NCI-H345 treated with DMSO at 0.1 percent for 48 hours (cell line): ENCODE data around the gene CRIP2.

Experiments used
- DNase-seq: peaks from one replicate; lab custom pipeline; 2025; ENCODE audit not compliant: unreplicated experiment; lab: John Stamatoyannopoulos, UW

The CRIP2 gene

GRCh38 chr14:105487449-105487985, 12.9 kb downstream of the CRIP2 start:
- no peak for DNase-seq

DNA sequence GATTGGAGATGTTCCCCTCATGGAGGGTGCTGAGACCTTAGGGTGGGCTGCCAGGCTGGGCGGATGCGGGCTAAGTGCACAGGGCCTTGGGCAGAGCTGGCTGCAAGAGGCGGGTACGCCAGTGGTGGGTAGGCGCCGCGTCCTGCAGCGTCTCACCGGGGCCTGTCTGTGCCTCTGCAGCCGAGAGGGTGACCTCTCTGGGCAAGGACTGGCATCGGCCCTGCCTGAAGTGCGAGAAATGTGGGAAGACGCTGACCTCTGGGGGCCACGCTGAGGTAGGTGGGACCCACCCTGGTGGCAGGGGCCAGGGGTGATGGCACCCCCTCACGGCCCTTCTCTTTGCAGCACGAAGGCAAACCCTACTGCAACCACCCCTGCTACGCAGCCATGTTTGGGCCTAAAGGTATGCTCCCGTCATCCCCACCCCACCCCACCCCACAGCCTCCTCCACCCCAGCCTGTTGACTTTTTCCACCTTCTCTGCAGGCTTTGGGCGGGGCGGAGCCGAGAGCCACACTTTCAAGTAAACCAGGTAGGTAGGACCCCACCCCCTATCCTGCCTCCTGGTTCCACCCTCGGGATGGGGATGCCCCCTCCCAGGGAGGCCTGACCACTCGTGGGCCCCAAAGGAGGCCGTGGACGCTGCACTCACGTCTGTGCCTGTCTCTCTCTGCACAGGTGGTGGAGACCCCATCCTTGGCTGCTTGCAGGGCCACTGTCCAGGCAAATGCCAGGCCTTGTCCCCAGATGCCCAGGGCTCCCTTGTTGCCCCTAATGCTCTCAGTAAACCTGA, 13.6 kb downstream of the CRIP2 start:
- no peak for DNase-seq

- DNase-seq: no peak
Measured at GRCh38 chr14:105488781-105489541, 14.3 kb downstream of the CRIP2 start.

DNA sequence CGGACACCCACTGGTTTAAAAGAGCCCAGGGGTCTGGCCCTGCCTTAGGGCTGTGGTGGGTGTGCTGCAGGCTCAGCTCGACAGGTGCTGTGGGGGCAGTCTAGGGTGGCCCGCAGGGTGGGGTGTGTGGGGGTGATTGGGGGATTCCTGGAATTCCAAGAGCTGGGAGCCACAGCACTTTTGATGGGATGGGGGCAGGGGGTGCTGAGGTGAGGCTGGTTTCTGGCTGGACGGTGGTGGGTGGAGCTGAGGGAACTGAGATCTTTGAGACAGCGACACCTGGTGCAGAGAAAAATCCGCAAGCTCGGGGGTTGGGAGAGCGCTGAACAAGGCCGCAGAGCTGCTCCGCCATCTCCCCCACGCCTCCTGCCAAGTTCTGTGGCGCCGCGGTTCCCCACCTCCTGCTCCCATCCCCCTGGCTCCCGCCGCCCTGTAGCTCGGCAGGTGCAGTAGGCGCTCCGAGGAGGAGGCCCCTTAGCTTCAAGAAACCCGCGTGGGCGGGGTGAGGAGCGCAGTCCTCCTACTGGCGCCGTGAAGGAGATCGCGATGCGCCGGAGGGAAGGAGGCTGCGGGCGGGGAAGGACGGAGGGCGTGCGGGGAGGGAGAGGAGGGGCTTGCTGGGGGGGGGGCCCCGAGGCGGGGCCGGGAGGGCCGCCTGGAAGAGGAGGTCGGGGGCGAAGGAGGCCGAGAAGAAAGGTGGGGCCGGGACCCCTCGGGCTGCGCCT, 15.1 kb downstream of the CRIP2 start:
- DNase-seq: peak; percentile 74

DNA sequence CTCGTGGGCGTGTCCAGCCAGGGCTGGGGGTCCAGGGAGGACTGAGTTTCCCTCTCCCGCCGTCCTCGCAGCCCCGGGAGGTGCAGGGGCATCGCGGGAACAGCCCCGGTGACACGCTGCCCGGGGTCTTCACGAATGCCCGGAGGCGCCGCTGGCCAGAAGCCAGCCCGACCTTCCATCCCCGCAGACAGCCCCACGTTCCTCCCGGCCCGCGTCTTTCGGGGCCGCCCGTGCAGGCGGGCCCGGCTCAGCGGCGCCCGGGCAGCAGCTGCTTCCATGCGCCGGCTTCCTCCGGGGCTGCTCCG, 15.6 kb downstream of the CRIP2 start:
- no peak for DNase-seq

DNA sequence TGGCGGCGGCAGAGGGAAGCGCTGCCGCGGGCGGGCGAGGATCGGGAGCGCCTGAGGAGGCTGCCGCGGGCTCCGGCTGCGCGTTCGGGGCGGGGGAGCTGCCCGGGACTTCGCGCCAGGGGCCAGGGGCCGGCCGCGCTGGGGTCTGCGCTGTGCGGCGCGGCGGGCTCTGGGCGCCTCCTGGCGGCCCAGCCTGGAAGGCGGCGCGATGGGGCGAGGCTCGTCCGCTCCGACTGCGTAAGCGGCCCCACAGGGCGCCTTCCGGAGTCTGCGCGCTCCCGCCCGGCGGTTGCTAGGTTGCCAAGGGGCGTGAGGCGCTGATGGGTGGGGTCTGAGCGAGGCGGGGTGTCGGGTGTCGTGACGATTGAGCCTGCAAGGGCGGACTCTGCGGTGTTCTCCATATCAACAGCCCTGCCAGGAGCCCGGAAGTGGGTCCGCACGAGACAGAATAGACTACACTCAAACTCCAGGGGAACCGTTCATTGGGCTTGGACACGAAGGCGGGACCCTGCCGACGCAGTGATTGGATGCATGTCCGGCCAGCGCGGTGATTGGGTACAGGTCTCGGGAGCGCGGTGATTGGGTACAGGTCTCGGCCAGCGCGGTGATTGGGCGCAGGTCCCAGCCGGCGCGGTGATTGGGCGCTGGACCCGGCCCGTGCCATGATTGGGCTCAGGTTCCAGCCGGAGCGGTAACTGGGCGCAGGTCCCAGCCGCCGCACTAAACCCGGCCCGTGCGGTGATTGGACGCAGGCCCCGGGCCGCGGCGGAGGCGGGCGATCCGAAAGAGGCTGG, 16.1 kb downstream of the CRIP2 start, which contains the start of gene TEDC1:
TSS of gene TEDC1 (plus strand) at position 675 of the 794 bp plus-strand sequence. CDS start 130 bp downstream, outside the sequence.
- DNase-seq: peak; percentile 99

DNA sequence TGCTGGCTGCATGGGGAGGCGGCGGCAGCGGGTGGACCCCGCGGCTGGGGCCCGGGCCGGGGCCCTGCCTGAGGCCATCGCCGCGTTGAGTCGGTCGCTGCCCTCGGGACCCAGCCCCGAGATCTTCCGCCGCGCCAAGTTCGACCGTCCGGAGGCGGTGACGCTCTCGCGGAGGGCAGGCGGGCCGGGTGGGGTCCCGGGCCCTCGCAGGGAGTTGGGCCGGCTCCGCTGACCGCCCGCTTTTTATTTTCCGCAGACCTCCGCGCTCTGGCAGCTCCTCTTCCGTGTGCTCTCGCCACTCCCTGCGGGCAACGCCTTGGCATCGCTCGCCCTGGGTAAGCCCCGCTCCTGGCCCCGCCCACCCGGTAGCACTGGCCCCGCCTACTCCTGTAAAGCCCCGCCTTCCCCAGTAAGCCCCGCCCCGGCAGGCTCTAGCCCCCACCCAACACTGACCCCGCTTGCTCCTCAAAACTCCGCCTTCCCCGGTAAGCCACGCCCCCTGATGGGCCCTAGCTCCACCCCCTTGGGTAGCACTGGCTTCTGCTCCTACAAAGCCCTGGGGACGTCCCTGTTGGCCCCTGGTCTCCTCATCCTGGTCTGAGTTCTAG, 16.8 kb downstream of the CRIP2 start:
- peak; percentile 20 for DNase-seq

DNA sequence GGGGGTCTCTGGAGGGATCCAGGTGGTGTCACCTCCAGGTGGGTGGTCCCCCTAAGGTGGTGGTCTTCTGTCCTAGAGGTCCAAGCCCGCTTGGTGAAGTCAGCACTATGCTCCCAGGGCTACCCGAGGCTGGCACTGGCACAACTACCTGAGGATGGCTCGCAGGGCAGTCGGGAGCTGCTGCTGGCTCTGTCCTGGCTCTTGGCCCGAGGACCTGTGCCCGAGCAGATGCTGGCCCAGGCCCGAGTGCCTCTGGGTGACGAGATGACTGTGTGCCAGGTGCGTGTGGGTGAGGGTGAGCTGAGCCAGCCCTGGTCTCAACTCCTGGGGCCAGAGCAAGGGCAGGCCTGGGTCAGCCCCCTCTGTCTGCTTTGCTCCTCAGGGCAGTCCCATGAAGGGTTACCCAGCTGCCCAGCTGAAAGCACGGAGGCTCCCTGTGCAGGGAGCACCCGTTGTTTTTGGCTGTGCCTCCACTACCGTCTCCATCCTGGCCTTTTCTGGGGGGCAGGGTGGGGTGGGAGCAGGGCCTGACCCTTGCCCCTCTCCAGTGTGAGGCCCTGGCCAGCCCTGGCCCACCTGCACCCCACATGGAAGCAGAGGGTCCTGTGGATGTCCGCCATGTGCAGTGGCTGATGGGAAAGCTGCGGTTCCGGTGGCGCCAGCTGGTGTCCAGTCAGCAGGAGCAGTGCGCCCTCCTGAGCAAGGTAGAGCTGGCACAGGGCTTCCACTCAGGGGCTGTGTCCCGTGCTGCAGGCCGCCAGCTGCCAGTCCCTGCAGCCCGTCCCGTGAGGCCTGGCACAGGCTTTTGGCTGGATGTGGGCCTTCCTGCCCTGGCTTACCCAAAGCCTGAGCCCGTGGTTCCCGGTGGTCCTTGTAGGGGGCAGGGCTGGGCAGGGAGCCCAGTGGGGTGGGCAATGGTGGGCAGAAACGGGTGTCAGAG, 17.7 kb downstream of the CRIP2 start:
- no peak for DNase-seq

GRCh38 chr14:105492971-105493871, 18.6 kb downstream of the CRIP2 start:
- no peak for DNase-seq

DNA sequence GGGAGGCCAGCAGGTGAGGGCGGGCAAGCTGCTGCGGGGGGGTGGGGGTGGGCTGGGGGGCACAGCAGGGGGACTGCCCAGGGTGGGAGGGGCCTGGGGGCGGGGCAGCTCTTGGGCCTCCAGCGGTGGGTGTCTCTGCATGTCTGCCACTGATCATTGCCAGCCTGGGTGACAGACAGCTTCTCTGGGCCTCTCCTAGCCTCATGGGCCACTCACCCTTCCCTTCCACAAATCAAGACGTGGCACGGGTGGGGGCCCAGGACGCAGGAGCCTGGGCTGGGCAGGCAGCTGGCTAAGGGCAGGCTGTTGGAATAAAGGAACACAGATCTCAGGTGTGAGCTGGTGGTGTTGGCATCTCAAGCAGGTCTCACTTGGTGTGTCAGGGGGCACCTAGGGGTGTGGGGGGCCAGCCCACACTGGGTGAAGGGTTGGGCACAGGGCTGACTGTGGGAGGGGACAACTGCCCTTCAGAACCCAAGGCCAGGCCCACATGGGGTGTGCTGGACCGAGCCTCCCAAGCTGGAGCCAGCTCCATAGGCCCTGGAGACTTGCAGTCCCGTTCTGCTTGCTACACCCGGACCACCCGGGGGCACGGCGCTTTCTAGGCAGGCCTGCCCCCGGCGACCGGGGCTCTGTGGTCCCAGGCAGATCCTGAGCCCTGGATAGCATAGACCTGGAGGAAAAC, 19.4 kb downstream of the CRIP2 start:
- DNase-seq: no peak

GRCh38 chr14:105494606-105494929, 19.9 kb downstream of the CRIP2 start:
- no peak for DNase-seq

GRCh38 chr14:105495101-105495989, 20.7 kb downstream of the CRIP2 start:
- no peak for DNase-seq

- no peak for DNase-seq
Measured at GRCh38 chr14:105495990-105496830, 21.6 kb downstream of the CRIP2 start.

GRCh38 chr14:105496831-105497591, 22.4 kb downstream of the CRIP2 start:
- no peak for DNase-seq
